ENCODE results near the gene CIPC.

Gene CIPC

DNA sequence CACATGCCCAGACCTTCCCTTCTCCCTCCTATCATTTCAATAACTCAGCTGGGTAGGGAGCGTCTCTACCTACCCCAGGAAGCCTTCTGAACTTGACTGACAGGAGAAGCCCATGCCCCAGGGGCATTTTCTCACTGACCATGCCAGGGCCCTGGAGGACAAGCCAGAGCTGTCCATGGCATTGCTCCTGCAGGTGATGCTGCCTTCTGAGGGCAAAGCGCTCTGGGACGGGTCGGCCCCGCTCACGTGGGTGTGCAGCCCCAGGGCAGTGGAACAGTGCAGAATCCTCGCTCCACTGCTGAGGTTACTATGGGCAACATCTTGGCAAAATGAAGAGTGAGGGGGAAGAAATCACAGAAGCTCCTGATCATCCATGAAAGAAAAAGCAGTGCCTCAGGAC lies 28.5 kb upstream of the CIPC start:
- TF ChIP-seq, protein P1, sequence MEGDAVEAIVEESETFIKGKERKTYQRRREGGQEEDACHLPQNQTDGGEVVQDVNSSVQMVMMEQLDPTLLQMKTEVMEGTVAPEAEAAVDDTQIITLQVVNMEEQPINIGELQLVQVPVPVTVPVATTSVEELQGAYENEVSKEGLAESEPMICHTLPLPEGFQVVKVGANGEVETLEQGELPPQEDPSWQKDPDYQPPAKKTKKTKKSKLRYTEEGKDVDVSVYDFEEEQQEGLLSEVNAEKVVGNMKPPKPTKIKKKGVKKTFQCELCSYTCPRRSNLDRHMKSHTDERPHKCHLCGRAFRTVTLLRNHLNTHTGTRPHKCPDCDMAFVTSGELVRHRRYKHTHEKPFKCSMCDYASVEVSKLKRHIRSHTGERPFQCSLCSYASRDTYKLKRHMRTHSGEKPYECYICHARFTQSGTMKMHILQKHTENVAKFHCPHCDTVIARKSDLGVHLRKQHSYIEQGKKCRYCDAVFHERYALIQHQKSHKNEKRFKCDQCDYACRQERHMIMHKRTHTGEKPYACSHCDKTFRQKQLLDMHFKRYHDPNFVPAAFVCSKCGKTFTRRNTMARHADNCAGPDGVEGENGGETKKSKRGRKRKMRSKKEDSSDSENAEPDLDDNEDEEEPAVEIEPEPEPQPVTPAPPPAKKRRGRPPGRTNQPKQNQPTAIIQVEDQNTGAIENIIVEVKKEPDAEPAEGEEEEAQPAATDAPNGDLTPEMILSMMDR (IDR thresholded peaks at IDR 0.05; ENCODE audit: low read depth, low read length, missing control alignments) = no peak
- H3K4me3 ChIP-seq (ENCODE audit: low read depth, low read length) = no peak overlapping the region
- in situ Hi-C loops (cut with HindIII; ENCODE audit: low sequenced_read_pairs) = no loop called here
- no peak for DNase-seq (ENCODE audit: low read depth)

DNA sequence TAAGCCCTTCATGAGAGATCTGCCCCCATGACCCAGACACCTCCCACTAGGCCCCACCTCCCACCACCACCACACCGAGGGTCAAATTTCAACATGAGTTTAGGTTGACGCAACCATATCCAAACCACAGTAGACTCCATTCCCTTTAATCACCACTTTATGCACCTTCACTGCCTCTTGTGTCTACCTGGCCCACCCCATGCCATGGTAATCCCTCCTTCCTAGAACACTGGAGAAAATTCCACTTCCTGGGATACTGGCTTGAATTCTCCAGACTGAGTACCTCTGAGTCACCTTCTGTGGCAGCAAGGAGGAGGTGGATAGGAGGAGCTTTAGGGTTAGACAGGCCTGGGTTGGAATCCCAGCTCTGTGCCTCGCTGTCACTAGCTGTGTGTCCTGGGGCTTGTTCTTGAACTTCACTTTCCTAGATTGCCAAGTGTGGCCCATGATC lies 26.1 kb upstream of the CIPC start:
- H3K4me3 ChIP-seq (ENCODE audit: low read depth, low read length) = no peak overlapping the region
- DNase-seq (ENCODE audit: low read depth) = no peak
- in situ Hi-C loops (cut with HindIII; ENCODE audit: low sequenced_read_pairs) = loop anchor here (10.0 kb wide), 1 partner anchor 177 kb away; no protein-coding TSS in a partner anchor
- TF ChIP-seq, protein P1 (IDR thresholded peaks at IDR 0.05; ENCODE audit: low read depth, low read length, missing control alignments) = no peak

DNA sequence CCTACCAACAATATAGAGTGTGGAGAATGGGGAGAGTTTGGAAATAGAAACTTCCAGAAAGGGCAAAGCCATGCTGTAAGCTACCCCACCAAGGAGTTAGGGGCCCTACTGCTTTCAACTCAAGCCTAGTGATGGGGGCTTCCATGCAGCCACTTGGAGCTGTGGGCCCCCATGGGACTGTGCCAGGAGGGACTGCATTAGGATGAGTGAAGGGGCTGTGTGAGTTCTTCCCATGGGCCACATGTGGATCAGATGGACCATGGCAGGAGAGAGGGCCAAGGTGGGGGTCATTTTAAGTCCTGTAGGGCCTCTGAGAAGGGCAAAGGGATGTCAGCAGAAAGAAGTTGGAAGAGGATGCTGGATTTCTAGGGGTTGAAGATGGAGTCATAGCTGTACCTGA lies 23.1 kb upstream of the CIPC start:
- DNase-seq (ENCODE audit: low read depth) = no peak
- in situ Hi-C loops (cut with HindIII; ENCODE audit: low sequenced_read_pairs) = loop anchor here (10.0 kb wide), 1 partner anchor 180 kb away; no protein-coding TSS in a partner anchor
- TF ChIP-seq, protein P1 (IDR thresholded peaks at IDR 0.05; ENCODE audit: low read depth, low read length, missing control alignments) = no peak
- no peak overlapping the region for H3K4me3 ChIP-seq (ENCODE audit: low read depth, low read length)

DNA sequence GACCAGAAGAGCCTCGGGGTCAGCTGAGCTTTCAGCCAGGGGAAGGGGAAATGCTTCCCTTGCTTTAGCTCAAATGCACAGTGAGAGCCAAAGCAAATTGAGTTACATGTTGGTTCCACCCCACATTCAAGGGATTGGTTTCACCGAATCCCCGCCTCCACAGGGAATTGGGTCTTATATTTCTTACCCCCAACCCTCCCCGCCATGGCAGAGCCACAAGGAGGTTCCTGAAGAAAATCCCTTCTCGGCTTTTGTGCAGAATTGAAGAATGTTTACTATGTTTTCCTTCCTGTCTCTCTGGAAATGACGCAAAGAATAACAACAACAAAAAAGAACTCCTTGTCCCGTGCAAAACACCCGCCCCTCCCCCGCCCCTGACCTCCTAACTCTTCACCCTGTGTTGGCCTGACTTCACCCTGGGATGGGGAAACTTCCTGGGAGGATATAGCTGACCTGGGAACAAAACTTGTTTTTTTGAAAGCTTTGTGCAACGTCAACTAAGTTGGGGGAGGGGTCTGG lies 21.9 kb upstream of the CIPC start:
- no peak overlapping the region for H3K4me3 ChIP-seq (ENCODE audit: low read depth, low read length)
- TF ChIP-seq, protein P1 (IDR thresholded peaks at IDR 0.05; ENCODE audit: low read depth, low read length, missing control alignments) = no peak
- no peak for DNase-seq (ENCODE audit: low read depth)
- in situ Hi-C loops (cut with HindIII; ENCODE audit: low sequenced_read_pairs) = loop anchor here (10.0 kb wide), 1 partner anchor 181 kb away; no protein-coding TSS in a partner anchor

DNA sequence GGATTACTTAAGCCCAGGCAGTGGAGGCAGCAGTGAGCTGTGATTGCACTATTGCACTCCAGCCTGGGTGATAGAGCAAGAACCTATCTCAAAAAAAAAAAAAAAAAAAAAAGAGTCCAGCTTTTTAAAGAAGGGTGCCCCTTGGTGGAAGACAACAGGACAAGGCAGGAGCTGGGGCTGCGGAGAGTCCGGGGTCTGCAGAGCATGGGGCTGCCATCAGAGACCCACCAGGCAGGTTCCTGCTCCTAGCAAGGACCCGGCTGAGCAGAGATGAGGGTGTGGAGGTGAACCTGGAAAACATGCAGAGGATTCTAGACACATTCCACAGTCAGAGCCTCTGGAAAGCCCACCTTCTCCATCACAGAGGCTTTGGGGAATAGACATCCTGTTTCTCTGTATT lies 21.0 kb upstream of the CIPC start:
- TF ChIP-seq, protein P1 (IDR thresholded peaks at IDR 0.05; ENCODE audit: low read depth, low read length, missing control alignments) = no peak
- no peak for DNase-seq (ENCODE audit: low read depth)
- no peak overlapping the region for H3K4me3 ChIP-seq (ENCODE audit: low read depth, low read length)
- in situ Hi-C loops (cut with HindIII; ENCODE audit: low sequenced_read_pairs) = loop anchor here (10.0 kb wide), 1 partner anchor 182 kb away; no protein-coding TSS in a partner anchor

DNA sequence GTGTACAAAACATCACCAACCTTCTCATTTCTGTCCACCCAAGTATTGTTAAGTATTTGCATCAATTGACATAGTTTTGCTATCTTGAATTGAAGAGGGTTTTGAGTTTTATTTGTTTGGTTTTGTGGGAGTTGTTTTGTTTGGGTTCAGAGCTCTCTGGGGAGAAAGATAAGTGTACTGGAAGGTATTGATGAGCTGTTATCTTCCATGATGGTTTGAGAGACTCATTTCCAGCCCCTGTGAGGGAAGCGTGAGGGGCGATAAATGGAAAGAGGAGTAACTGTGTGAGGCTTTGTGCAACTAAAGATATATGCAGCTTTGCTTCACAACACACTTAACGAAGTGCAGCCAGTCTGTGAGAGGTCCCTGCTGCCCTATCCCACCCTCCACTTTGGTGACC lies 15.7 kb upstream of the CIPC start:
- in situ Hi-C loops (cut with HindIII; ENCODE audit: low sequenced_read_pairs) = no loop called here
- TF ChIP-seq, protein P1 (IDR thresholded peaks at IDR 0.05; ENCODE audit: low read depth, low read length, missing control alignments) = no peak
- H3K4me3 ChIP-seq (ENCODE audit: low read depth, low read length) = no peak overlapping the region
- no peak for DNase-seq (ENCODE audit: low read depth)
